ENCODE data around the gene DDOST. TPM values are rescaled to one million over a fixed set of nuclear protein-coding genes. Genes with fewer than 3 reads are reported as not detected.

DDOST gene
- total RNA-seq, 1 experiment from 2014 or later, result 311 TPM

Other genes starting within 250 kb of the DDOST start
- 2.2 and 5.4 TPM in 2 replicates for gene CAMK2N1, start 175.2 kb downstream of the DDOST start, total RNA-seq (2014; rRNA removed; shearing (Covaris generic))
- 44.8 and 52.6 TPM in 2 replicates for gene MUL1, start 153.2 kb downstream of the DDOST start, total RNA-seq (2014; rRNA removed; shearing (Covaris generic))
- gene FAM43B, start 108.8 kb downstream of the DDOST start, total RNA-seq (2014; rRNA removed; shearing (Covaris generic)), result 0.29 TPM in 1 of 2 replicates, not detected in the other
- gene CDA, start 72.3 kb downstream of the DDOST start, total RNA-seq (2014; rRNA removed; shearing (Covaris generic)), result 1.5 TPM in 1 of 2 replicates, not detected in the other
- 76.0 and 78.5 TPM in 2 replicates for gene PINK1, start 27.9 kb downstream of the DDOST start, total RNA-seq (2014; rRNA removed; shearing (Covaris generic))
- gene KIF17, start 56.6 kb upstream of the DDOST start, total RNA-seq (2014; rRNA removed; shearing (Covaris generic)), result 0.06 TPM in 1 of 2 replicates, not detected in the other
- gene SH2D5, start 71.3 kb upstream of the DDOST start, total RNA-seq (2014; rRNA removed; shearing (Covaris generic)), result 1.3 and 2.2 TPM in 2 replicates
- gene HP1BP3, start 125.9 kb upstream of the DDOST start, total RNA-seq (2014; rRNA removed; shearing (Covaris generic)), result 143 and 153 TPM in 2 replicates